ENCODE measurements around the gene SKOR1.

SKOR1 gene

GRCh38 chr15:67845974-67846373 lies 20.7 kb downstream of the SKOR1 start:
- H3K79me2 ChIP-seq (ENCODE audit: insufficient read depth, low read depth), result no peaks in the 10 kb centered on the region
- H4K20me1 ChIP-seq (ENCODE audit: insufficient read depth), result no peaks in the 10 kb centered on the region
- no peak overlapping the region for H3K27ac ChIP-seq
- H3K36me3 ChIP-seq (ENCODE audit: insufficient read depth), result no peaks in the 10 kb centered on the region
- H3K4me2 ChIP-seq, result no peak overlapping the region
- TF ChIP-seq CTCF (conservative IDR thresholded peaks at IDR 0.05; ENCODE audit: low read depth, low read length), result no peak
- no peak overlapping the region for H3K9ac ChIP-seq
- no peak overlapping the region for H2AFZ ChIP-seq (ENCODE audit: low read depth)
- peaks cover 9% of the 10 kb centered on the region for H3K4me1 ChIP-seq (ENCODE audit: low read depth, poor library complexity, severe bottlenecking)
- no peaks in the 10 kb centered on the region for H3K27me3 ChIP-seq (ENCODE audit: insufficient read depth, low read depth)
- H3K4me3 ChIP-seq (IDR thresholded peaks at IDR 0.05; ENCODE audit: insufficient read depth, low read depth, low read length), result no peak overlapping the region

GRCh38 chr15:67849538-67849937 lies 24.2 kb downstream of the SKOR1 start:
- H3K4me3 ChIP-seq (IDR thresholded peaks at IDR 0.05; ENCODE audit: insufficient read depth, low read depth, low read length), result no peak overlapping the region
- no peak overlapping the region for H3K9ac ChIP-seq
- H4K20me1 ChIP-seq (ENCODE audit: insufficient read depth), result no peaks in the 10 kb centered on the region
- no peaks in the 10 kb centered on the region for H3K36me3 ChIP-seq (ENCODE audit: insufficient read depth)
- no peak for TF ChIP-seq CTCF (conservative IDR thresholded peaks at IDR 0.05; ENCODE audit: low read depth, low read length)
- no peak overlapping the region for H3K27ac ChIP-seq
- peaks cover 6% of the 10 kb centered on the region for H3K4me1 ChIP-seq (ENCODE audit: low read depth, poor library complexity, severe bottlenecking)
- H2AFZ ChIP-seq (ENCODE audit: low read depth), result no peak overlapping the region
- no peaks in the 10 kb centered on the region for H3K79me2 ChIP-seq (ENCODE audit: insufficient read depth, low read depth)
- no peak overlapping the region for H3K4me2 ChIP-seq
- no peaks in the 10 kb centered on the region for H3K27me3 ChIP-seq (ENCODE audit: insufficient read depth, low read depth)

- Histone ChIP-seq H3K79me2 (ENCODE audit: insufficient read depth, low read depth) (no peaks in the 10 kb centered on the region), H3K9ac (no peak overlapping the region), H3K36me3 (ENCODE audit: insufficient read depth) (no peaks in the 10 kb centered on the region), H3K4me1 (ENCODE audit: low read depth, poor library complexity, severe bottlenecking) (peaks cover 6% of the 10 kb centered on the region), H3K27ac (no peak overlapping the region), H3K4me3 (IDR thresholded peaks at IDR 0.05; ENCODE audit: insufficient read depth, low read depth, low read length) (no peak overlapping the region), H3K4me2 (no peak overlapping the region), H3K27me3 (ENCODE audit: insufficient read depth, low read depth) (no peaks in the 10 kb centered on the region), H4K20me1 (ENCODE audit: insufficient read depth) (no peaks in the 10 kb centered on the region), H2AFZ (ENCODE audit: low read depth) (no peak overlapping the region)
- no peak for TF ChIP-seq CTCF (conservative IDR thresholded peaks at IDR 0.05; ENCODE audit: low read depth, low read length)
Measured at GRCh38 chr15:67850336-67850735, 25.0 kb downstream of the SKOR1 start.

- H3K79me2 ChIP-seq (ENCODE audit: insufficient read depth, low read depth), result no peaks in the 10 kb centered on the region
- H3K4me1 ChIP-seq (ENCODE audit: low read depth, poor library complexity, severe bottlenecking), result peaks cover 6% of the 10 kb centered on the region
- H3K9ac ChIP-seq, result no peak overlapping the region
- H2AFZ ChIP-seq (ENCODE audit: low read depth), result no peak overlapping the region
- no peaks in the 10 kb centered on the region for H3K36me3 ChIP-seq (ENCODE audit: insufficient read depth)
- no peak overlapping the region for H3K27ac ChIP-seq
- no peak for TF ChIP-seq CTCF (conservative IDR thresholded peaks at IDR 0.05; ENCODE audit: low read depth, low read length)
- no peak overlapping the region for H3K4me3 ChIP-seq (IDR thresholded peaks at IDR 0.05; ENCODE audit: insufficient read depth, low read depth, low read length)
- no peaks in the 10 kb centered on the region for H4K20me1 ChIP-seq (ENCODE audit: insufficient read depth)
- no peaks in the 10 kb centered on the region for H3K27me3 ChIP-seq (ENCODE audit: insufficient read depth, low read depth)
- no peak overlapping the region for H3K4me2 ChIP-seq
Measured at GRCh38 chr15:67850994-67851571, 25.8 kb downstream of the SKOR1 start.

Measured in KMS-11 (cell line).